ENCODE results near the gene LHFPL3. TPM values are rescaled to one million over a fixed set of nuclear protein-coding genes. Genes with fewer than 3 reads are reported as not detected.

Gene LHFPL3
- total and polyA plus RNA-seq, 2 donors (not counting 1 experiment from before 2014, with no cell fraction given): not detected

DNA sequence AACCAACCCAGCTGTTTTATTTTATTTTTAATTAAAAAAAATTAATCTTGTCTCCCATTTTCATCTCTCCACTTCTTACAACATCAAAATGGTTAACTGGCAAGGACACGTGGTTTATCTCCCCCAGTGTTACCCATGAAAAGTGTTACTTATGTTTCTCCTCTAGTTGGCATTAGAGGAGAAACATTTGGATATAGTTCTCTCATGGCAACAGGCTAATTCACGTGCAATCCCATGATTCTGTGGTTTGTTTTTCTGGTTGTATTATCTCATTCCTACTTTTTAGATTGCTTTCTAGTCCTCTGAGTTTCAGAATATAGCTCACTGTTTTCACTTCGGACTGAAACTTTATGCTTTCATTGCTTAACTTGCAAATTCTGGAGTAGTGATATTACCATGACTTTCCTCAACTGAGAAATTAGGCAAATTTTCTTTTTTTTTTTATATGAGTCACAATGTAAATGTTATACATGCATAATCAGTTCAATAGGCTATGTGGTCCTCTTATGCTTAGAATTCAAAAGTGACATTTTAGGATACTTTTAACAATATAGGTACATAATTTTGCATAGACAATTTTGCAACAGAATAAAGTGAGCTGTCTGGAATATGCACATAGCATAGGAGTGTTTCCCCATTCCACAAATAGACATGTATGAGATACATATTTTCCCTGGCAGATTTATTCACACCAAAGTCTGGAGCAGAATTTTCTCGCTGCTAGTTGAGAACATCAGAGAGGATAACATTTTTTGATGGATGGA is 43.0 kb downstream of the LHFPL3 start:
- Histone ChIP-seq H3K27me3 (replicated peaks in 1 of 4; ENCODE audit: control extremely low read depth in 1 of 4, control insufficient read depth in 3 of 4, insufficient read depth in 4 of 4, low read length in 3 of 4) (no peaks in the 10 kb centered on the region), H3K36me3 (replicated peaks in 1 of 2; ENCODE audit: control extremely low read depth in 1 of 2, control insufficient read depth in 1 of 2, extremely low read depth in 1 of 2, insufficient read depth in 2 of 2, low read length in 1 of 2) (no peaks in the 10 kb centered on the region), H3K4me3 (ENCODE audit: control extremely low read depth in 1 of 5, extremely low read depth in 1 of 5, insufficient read depth in 1 of 5, low read depth in 2 of 5, low read length in 4 of 5) (no peak overlapping the region), H3K9ac (ENCODE audit: low read length) (no peak overlapping the region), H4K20me1 (ENCODE audit: control insufficient read depth, insufficient read depth, low read length, poor library complexity, severe bottlenecking) (no peaks in the 10 kb centered on the region), H3K9me3 (ENCODE audit: control extremely low read depth in 1 of 3, control insufficient read depth in 2 of 3, insufficient read depth in 1 of 3, low read length in 2 of 3) (peaks cover 0 to 3% (median 0%) of the 10 kb centered on the region in 3 donors), H3K79me2 (ENCODE audit: control insufficient read depth, insufficient read depth, low read length) (no peaks in the 10 kb centered on the region), H3K4me1 (ENCODE audit: control insufficient read depth in 2 of 2, insufficient read depth in 2 of 2, low read length in 2 of 2) (no peaks in the 10 kb centered on the region), H2AFZ (ENCODE audit: insufficient read depth, low read depth, low read length, poor library complexity, severe bottlenecking) (no peak overlapping the region), H3K27ac (ENCODE audit: low read length in 2 of 2) (no peak overlapping the region), H3K4me2 (replicated peaks; ENCODE audit: low read depth, low read length, poor library complexity, severe bottlenecking) (no peak overlapping the region)
- H3K27me3 Mint-ChIP-seq: peaks cover 3% of the 10 kb centered on the region
- ChIA-PET CTCF (no interaction called here), POLR2A (no interaction called here)
- no peaks in the 10 kb centered on the region for H3K4me1 Mint-ChIP-seq
- WGBS (ENCODE audit: insufficient coverage): no CpG with 5 or more reads among the region's 4 CpGs
- DNase-seq (no peak), ATAC-seq (ENCODE audit: low read depth) (no peak)
- no peak overlapping the region for H3K4me3 Mint-ChIP-seq
- no peak overlapping the region for H3K27ac Mint-ChIP-seq
- no peak for TF ChIP-seq EZH2 (IDR thresholded peaks at IDR 0.05; ENCODE audit: borderline replicate concordance, insufficient read depth, low read depth, low read length, poor library complexity, severe bottlenecking)
- TF ChIP-seq, protein P1, sequence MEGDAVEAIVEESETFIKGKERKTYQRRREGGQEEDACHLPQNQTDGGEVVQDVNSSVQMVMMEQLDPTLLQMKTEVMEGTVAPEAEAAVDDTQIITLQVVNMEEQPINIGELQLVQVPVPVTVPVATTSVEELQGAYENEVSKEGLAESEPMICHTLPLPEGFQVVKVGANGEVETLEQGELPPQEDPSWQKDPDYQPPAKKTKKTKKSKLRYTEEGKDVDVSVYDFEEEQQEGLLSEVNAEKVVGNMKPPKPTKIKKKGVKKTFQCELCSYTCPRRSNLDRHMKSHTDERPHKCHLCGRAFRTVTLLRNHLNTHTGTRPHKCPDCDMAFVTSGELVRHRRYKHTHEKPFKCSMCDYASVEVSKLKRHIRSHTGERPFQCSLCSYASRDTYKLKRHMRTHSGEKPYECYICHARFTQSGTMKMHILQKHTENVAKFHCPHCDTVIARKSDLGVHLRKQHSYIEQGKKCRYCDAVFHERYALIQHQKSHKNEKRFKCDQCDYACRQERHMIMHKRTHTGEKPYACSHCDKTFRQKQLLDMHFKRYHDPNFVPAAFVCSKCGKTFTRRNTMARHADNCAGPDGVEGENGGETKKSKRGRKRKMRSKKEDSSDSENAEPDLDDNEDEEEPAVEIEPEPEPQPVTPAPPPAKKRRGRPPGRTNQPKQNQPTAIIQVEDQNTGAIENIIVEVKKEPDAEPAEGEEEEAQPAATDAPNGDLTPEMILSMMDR (IDR thresholded peaks at IDR 0.05): no peak
- H3K9me3 Mint-ChIP-seq (ENCODE audit: insufficient read depth): no peaks in the 10 kb centered on the region
- intact Hi-C loops (cut with micrococcal nuclease): no loop called here

DNA sequence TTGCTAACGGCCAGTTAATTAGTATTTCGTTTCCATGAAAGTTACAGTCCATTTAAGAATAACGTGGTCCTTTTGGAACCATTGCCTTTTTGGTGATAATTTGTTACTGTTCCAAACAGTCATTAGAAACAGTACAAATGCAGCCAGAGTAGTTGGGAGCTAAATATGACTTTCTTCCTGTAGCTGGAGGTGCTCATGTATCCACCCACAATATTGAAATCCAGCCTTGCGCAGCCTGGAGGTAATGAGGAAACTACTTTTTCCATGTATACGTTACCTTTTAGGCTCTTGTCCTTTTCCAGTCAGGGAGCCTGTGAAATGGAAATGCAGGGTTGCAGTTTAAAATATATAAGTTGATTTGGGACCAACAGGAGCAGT is 43.6 kb downstream of the LHFPL3 start:
- WGBS (ENCODE audit: insufficient coverage): 69% methylated on average over 2 of the region's 5 CpGs
- no peak overlapping the region for H3K4me2 ChIP-seq (replicated peaks; ENCODE audit: low read depth, low read length, poor library complexity, severe bottlenecking)
- H3K4me1 ChIP-seq (ENCODE audit: control insufficient read depth in 2 of 2, insufficient read depth in 2 of 2, low read length in 2 of 2): no peaks in the 10 kb centered on the region
- ChIA-PET CTCF (no interaction called here), POLR2A (no interaction called here)
- intact Hi-C loops (cut with micrococcal nuclease): no loop called here
- no peaks in the 10 kb centered on the region for H3K4me1 Mint-ChIP-seq
- peaks cover 3% of the 10 kb centered on the region for H3K27me3 Mint-ChIP-seq
- H2AFZ ChIP-seq (ENCODE audit: insufficient read depth, low read depth, low read length, poor library complexity, severe bottlenecking): no peak overlapping the region
- H3K4me3 Mint-ChIP-seq: no peak overlapping the region
- H3K9me3 ChIP-seq (ENCODE audit: control extremely low read depth in 1 of 3, control insufficient read depth in 2 of 3, insufficient read depth in 1 of 3, low read length in 2 of 3): peaks cover 0 to 3% (median 0%) of the 10 kb centered on the region in 3 donors
- DNase-seq (no peak), ATAC-seq (ENCODE audit: low read depth) (no peak)
- no peaks in the 10 kb centered on the region for H3K27me3 ChIP-seq (replicated peaks in 1 of 4; ENCODE audit: control extremely low read depth in 1 of 4, control insufficient read depth in 3 of 4, insufficient read depth in 4 of 4, low read length in 3 of 4)
- H3K27ac Mint-ChIP-seq: no peak overlapping the region
- no peak overlapping the region for H3K4me3 ChIP-seq (ENCODE audit: control extremely low read depth in 1 of 5, extremely low read depth in 1 of 5, insufficient read depth in 1 of 5, low read depth in 2 of 5, low read length in 4 of 5)
- no peak for TF ChIP-seq EZH2 (IDR thresholded peaks at IDR 0.05; ENCODE audit: borderline replicate concordance, insufficient read depth, low read depth, low read length, poor library complexity, severe bottlenecking)
- TF ChIP-seq, protein P1 (IDR thresholded peaks at IDR 0.05): no peak
- no peak overlapping the region for H3K27ac ChIP-seq (ENCODE audit: low read length in 2 of 2)
- H3K36me3 ChIP-seq (replicated peaks in 1 of 2; ENCODE audit: control extremely low read depth in 1 of 2, control insufficient read depth in 1 of 2, extremely low read depth in 1 of 2, insufficient read depth in 2 of 2, low read length in 1 of 2): no peaks in the 10 kb centered on the region
- H3K79me2 ChIP-seq (ENCODE audit: control insufficient read depth, insufficient read depth, low read length): no peaks in the 10 kb centered on the region
- no peaks in the 10 kb centered on the region for H3K9me3 Mint-ChIP-seq (ENCODE audit: insufficient read depth)
- H3K9ac ChIP-seq (ENCODE audit: low read length): no peak overlapping the region
- H4K20me1 ChIP-seq (ENCODE audit: control insufficient read depth, insufficient read depth, low read length, poor library complexity, severe bottlenecking): no peaks in the 10 kb centered on the region

Data from B cell (primary cell).